ENCODE data around the gene ADAMTS1.
"Not testable (repeated sequence)": the region's sequence is repeated elsewhere in the genome, so short reads cannot be mapped to it uniquely, and the experiment has no call there.

ADAMTS1 gene

GRCh38 chr21:26845066-26845758, at the start of gene ADAMTS1:
Gene ADAMTS1, minus strand, starts transcription at chr21:26845409. Its CDS starts 455 bp downstream, at chr21:26844954.
- no peak for DNase-seq (ENCODE audit: low read depth)

GRCh38 chr21:26892151-26892550, 46.9 kb upstream of the ADAMTS1 start:
- no peak for DNase-seq (ENCODE audit: low read depth)

GRCh38 chr21:26888931-26889330, 43.7 kb upstream of the ADAMTS1 start:
- DNase-seq (ENCODE audit: low read depth) = no peak

- no peak for DNase-seq (ENCODE audit: low read depth)
Measured at GRCh38 chr21:26888256-26888655, 43.0 kb upstream of the ADAMTS1 start.

GRCh38 chr21:26887251-26887650, 42.0 kb upstream of the ADAMTS1 start:
- no peak for DNase-seq (ENCODE audit: low read depth)

- DNase-seq (ENCODE audit: low read depth) = no peak
Measured at GRCh38 chr21:26884436-26884835, 39.2 kb upstream of the ADAMTS1 start.

- DNase-seq (ENCODE audit: low read depth) = no peak
Measured at GRCh38 chr21:26883768-26884167, 38.6 kb upstream of the ADAMTS1 start.

GRCh38 chr21:26881504-26882228, 36.5 kb upstream of the ADAMTS1 start:
- DNase-seq (ENCODE audit: low read depth) = no peak

GRCh38 chr21:26877018-26877417, 31.8 kb upstream of the ADAMTS1 start:
- no peak for DNase-seq (ENCODE audit: low read depth)

GRCh38 chr21:26874347-26874746, 29.1 kb upstream of the ADAMTS1 start:
- no peak for DNase-seq (ENCODE audit: low read depth)

GRCh38 chr21:26865857-26866256, 20.6 kb upstream of the ADAMTS1 start:
- no peak for DNase-seq (ENCODE audit: low read depth)

GRCh38 chr21:26856871-26857350, 11.7 kb upstream of the ADAMTS1 start:
- not testable (repeated sequence) for DNase-seq (ENCODE audit: low read depth)

GRCh38 chr21:26854695-26855094, 9.5 kb upstream of the ADAMTS1 start:
- not testable (repeated sequence) for DNase-seq (ENCODE audit: low read depth)

- no peak for DNase-seq (ENCODE audit: low read depth)
Measured at GRCh38 chr21:26852423-26852822, 7.2 kb upstream of the ADAMTS1 start.

GRCh38 chr21:26851109-26851944, 6.1 kb upstream of the ADAMTS1 start:
- DNase-seq (ENCODE audit: low read depth) = no peak

GRCh38 chr21:26850116-26850643, 5.0 kb upstream of the ADAMTS1 start:
- DNase-seq (ENCODE audit: low read depth) = no peak

- DNase-seq (ENCODE audit: low read depth) = no peak
Measured at GRCh38 chr21:26849428-26850115, 4.4 kb upstream of the ADAMTS1 start.

- DNase-seq (ENCODE audit: low read depth) = no peak
Measured at GRCh38 chr21:26847921-26848320, 2.7 kb upstream of the ADAMTS1 start.

GRCh38 chr21:26847002-26847401, 1.8 kb upstream of the ADAMTS1 start:
- no peak for DNase-seq (ENCODE audit: low read depth)

- no peak for DNase-seq (ENCODE audit: low read depth)
Measured at GRCh38 chr21:26846036-26846931, 1.1 kb upstream of the ADAMTS1 start.

- DNase-seq (ENCODE audit: low read depth) = no peak
Measured at GRCh38 chr21:26845759-26846035, 488 bp upstream of the ADAMTS1 start.
